NCI-H187 treated with DMSO at 0.1 percent for 48 hours (cell line): Measurements from ENCODE around the gene MARCHF9.

ENCODE experiments used
- DNase-seq: peaks from one replicate; lab custom pipeline; 2025; lab: John Stamatoyannopoulos, UW

The MARCHF9 gene

GRCh38 chr12:57755454-57756372 is 810 bp downstream of the MARCHF9 start:
- no peak for DNase-seq

GRCh38 chr12:57756406-57757341 is 1.8 kb downstream of the MARCHF9 start:
- DNase-seq, result no peak

GRCh38 chr12:57757771-57758170 is 2.9 kb downstream of the MARCHF9 start:
- no peak for DNase-seq

DNA sequence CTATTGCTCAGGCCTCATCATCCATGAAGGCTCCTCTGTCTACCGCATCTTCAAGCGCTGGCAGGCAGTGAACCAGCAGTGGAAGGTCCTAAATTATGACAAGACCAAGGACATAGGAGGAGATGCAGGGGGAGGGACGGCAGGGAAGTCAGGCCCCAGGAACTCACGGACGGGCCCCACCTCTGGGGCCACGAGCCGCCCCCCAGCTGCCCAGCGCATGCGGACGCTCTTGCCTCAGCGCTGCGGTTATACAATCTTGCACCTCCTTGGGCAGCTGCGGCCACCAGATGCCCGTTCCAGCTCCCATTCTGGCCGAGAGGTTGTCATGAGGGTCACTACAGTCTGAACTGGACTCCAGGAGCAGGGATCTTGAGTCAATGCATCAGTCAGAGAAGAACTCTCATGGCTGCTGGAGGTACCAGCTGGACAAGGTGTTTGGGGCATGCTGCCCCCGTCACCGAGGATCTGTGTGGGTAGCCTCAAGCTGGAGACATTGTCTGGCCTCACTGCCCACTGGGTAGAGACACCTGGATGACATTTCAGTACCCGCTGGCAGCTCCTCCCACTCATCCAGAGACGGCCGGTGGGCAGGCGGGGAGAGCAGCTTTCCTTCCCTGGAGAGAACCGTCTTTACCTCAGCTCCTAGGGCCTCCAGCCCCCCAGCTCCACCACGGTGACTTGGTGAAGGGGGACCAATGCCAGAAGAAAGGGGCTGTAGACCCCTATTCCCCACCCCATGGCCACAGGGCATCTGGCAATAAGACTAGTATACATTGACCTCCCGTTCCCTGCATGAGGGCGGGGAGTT is 3.9 kb downstream of the MARCHF9 start:
- DNase-seq, result no peak

DNA sequence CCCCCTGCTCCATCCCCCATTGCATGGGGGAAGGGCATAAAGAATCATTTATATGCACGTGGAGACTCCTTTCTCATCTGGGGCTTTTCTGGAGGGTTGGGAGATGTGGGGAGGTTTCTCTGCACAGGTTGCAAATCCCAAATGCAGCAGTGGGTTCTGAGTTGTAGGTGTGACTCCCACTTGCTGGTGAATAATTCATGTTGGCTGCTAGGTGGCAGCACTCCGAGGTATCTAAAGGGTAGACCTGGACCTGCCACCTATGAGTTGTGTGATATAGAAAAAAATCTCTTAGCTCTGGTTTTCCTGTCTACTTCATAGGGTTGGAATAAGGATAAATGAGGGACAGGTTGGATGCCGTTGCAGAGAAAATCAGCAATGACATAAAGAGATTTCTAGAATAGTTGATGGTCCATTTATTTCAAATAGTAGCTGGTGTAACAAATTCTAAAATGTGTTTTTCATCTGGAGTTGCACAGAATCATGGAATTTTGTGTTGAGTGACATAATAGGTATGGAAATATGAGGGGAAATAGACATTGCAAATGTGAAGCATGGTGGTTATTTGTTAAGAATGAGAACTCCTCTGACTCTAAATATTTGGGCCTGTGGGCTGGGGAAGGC is 4.6 kb downstream of the MARCHF9 start:
- no peak for DNase-seq

DNA sequence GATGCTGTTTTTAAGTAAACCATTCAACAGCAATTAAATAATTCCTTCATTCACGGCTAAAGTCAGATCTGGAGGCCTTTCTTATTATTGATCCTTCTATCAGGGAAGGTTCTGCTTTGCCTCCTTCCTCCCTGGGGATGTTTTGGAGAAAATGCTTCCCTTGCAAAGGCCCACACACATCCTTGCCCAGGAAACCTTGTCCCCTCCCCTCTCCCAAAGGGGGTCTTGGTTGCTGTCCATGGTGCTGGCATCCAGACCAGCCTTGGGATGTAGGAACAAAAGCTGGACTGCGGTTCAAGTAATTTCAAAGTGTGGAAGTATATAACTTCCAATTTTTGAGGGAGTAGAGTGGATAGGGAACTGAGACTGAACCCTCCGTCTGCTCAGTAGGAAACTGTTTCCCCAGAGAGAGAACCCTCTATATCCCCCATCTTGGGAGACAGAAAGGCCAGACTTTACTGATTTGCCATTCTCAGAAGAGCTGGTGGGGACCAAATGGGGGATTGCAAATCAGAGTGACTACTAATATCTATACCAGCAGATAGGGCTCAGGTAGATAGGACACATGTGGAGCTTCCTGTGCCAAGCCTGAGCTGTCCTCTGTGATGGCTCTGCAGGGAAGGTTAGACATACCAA is 5.6 kb downstream of the MARCHF9 start:
- DNase-seq, result no peak

GRCh38 chr12:57761391-57761998 is 6.6 kb downstream of the MARCHF9 start:
- DNase-seq, result no peak

GRCh38 chr12:57762463-57762862 is 7.6 kb downstream of the MARCHF9 start:
- DNase-seq, result no peak

DNA sequence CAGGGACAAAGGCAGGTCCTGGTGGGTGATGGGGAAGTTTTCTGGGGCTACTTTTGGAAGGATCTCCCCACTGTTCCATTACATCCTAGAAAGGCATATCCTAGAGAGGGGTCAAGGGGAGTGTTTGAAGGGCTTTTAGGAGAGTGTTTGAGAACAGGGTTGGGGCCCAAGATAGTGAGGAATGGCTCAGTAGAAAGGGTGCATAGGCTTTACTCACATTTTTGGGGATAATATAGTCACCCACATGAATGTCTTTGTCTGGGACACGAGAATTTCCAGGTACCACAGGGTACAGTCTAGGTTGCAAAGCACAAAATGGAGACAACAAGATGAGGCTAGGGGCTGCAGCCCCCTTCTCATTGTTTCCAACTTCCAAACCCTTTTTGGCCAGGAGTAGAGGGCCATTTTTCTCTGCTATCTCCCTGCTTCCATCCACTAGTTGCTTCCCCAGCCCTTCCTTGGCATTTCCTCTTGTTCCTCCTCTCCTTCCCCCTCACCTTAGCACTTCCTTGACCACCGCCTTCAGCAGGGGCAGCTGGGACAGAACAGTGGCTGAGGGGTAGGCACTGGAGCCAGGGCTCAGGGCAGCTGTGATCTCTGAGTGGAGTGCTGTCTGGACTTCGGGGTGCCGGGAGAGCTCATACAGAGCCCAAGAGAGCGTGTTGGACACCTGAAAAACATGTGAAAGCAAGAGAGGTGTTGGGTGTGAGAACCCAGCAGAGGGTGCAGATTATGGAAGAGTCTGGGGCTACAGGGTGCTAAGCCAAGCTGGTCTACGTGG is 9.2 kb downstream of the MARCHF9 start:
- no peak for DNase-seq

GRCh38 chr12:57764662-57765002 is 9.7 kb downstream of the MARCHF9 start:
- DNase-seq, result no peak

DNA sequence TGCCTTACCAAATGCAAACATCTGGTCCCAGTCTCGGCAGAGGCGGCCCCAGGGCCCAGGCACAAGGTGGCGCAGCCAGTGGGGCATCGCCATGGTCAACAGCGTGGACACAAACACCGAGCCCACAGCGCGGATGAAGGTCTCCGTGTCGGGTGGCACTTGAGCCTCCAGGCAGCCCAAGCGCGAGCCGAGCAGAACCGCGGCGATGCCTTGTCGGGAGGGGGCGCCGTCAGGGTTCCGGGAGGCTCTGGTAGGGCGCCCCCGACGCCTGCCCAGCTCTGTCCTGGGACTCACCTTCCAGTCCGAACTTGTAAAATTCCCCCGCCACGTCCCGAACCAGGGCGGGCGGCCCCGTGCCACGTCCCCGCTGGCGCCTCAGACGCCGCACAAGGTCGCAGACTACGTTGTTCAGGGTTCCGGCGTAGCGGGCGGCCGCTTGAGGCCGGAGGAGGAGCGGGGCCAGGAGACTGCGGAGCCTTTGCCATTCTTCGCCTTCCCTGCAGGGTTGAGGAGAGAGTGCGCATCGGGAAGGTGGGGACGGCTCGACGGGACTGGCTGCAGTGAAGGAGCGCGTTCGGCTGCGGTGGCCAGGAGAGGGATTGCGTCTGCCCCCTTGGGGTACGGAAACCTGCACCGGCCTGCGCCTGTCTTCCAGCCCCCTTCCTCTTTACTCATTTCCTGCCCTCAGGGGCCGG is 10.2 kb downstream of the MARCHF9 start:
- DNase-seq, result no peak

- DNase-seq, result no peak
Measured at GRCh38 chr12:57765698-57766463, 11.0 kb downstream of the MARCHF9 start.

DNA sequence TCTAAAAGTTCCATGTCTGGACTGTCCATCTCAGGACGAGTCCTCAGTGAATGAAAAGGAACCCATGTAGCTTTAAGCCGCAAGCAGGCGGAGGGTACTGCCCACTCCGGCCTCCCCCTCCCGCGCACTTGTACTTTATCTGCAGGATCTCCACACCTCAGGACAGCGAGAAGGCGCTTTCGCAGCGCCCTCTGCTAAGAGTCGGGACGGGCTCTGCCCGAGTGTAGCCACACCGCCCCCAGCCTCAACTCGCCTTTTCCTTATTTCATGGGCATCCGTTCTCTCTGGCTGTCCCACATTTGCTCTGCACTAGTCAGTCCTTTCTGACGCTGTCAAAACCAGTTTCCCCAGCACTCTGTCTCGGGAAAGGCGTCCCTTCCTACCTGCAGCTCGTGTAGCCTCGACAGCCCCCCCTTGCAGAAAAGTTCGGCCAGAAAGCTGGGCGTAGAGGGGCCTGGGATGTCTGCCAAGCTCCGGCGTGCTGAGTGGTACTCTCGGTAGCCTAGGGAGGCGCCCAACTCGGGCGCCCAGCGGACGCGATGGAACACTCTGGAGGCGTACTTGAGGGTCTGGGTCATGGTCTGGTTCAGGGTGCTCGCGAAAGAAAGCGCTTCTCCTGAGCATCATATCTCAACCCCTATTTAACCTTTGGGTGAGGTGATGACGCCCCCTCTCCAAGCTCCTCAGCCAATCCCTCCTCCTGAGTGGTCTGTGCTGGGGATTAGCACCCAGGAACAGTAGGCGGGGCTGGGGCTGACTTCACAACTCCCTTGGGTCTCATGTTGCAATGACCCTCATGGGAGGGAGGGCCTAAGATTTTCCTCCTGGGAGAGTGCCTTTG is 11.8 kb downstream of the MARCHF9 start, which contains the start of gene CYP27B1:
CYP27B1 (minus strand) TSS at position 615 of the 841 bp plus-strand sequence; CDS start at position 578, 37 bp downstream.
- DNase-seq, result no peak

- DNase-seq, result no peak
Measured at GRCh38 chr12:57767305-57767698, 12.4 kb downstream of the MARCHF9 start.

DNA sequence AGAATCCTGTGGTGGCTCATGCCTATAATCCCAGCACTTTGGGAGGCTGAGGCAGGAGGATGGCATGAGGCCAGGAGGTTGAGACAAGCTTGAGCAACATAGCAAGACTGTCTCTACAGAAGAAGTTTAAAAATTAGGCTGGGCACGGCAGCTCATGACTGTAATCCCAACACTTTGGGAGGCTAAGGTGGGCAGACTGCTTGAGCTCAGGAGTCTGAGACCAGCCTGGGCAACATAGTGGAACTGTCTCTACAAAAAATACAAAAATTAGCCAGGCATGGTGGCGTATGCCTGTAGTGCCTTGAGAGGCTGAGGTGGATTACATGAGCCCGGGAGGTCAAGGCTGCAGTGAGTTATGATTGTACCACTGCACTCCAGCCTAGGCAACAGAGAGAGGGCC is 13.0 kb downstream of the MARCHF9 start:
- no peak for DNase-seq

- no peak for DNase-seq
Measured at GRCh38 chr12:57769594-57769993, 14.7 kb downstream of the MARCHF9 start.

DNA sequence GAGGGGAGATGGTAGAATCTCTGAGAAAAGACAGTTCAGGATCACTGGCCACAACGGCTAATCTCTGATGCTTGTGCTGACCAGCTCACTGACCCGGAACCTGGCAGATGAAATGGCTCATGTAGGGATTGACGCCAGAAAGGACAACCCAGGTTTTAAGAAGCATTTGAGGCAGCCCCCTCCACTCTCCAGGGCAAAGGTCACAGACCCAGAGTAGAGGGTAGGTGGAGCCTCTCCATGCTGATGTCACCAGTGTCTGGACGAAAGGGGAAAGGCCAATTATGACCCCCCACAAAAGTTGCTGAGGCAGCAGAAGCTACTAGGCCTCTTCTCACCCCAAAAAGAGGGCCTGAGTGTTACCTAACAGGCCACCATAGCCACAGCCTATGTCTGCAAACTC is 15.8 kb downstream of the MARCHF9 start:
- DNase-seq, result no peak
